ENCODE measurements around the gene CFAP20DC. TPM values are rescaled to one million over a fixed set of nuclear protein-coding genes. Genes with fewer than 3 reads are reported as not detected.

The CFAP20DC gene
- total RNA-seq, 1 experiment from 2014 or later = 4.5 TPM

DNA sequence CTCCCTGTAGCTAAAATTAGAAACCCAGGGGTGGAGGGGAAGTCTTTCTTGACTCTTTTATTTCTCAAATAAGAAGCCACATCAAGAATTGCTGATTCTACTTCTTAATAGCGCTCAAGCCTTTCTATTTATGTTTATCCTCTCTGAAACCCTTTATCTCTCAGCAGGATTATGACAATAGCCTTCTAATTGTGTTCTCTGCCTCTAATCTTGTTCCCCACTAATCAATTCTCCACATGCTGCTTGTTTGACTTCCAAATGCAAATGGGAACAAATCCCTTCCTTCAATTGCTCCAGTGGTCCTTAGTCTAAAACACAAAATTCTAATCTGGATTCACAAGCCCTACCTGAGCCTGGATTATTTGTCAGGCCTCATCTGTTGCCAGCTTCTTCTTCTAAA lies 43.7 kb upstream of the CFAP20DC start:
- Histone ChIP-seq H3K79me1 (ENCODE audit: insufficient read depth, low read depth, low read length, poor library complexity, severe bottlenecking) (no peaks in the 10 kb centered on the region), H3K9ac (ENCODE audit: extremely low read depth, insufficient read length, low read length) (no peak overlapping the region), H2AK5ac (ENCODE audit: insufficient read length, low read length) (no peak overlapping the region), H2BK5ac (ENCODE audit: insufficient read length, low read length) (no peak overlapping the region), H4K8ac (replicated peaks; ENCODE audit: insufficient read length, low read depth, low read length) (no peak overlapping the region), H2AFZ (ENCODE audit: low read length) (no peak overlapping the region), H3K4ac (ENCODE audit: low read depth, low read length) (no peak overlapping the region), H2BK120ac (ENCODE audit: low read depth, low read length, poor library complexity, severe bottlenecking) (no peak overlapping the region), H3K4me1 (ENCODE audit: insufficient read depth, low read length) (no peaks in the 10 kb centered on the region), H3K18ac (ENCODE audit: insufficient read length, low read depth, low read length) (no peak overlapping the region), H2BK15ac (ENCODE audit: low read depth, low read length) (no peak overlapping the region), H3K9me3 (ENCODE audit: control insufficient read depth, low read depth, low read length) (no peaks in the 10 kb centered on the region), H3K14ac (ENCODE audit: insufficient read depth, low read length) (no peak overlapping the region), H3K4me2 (ENCODE audit: insufficient read depth, insufficient read length, low read length) (no peak overlapping the region), H4K20me1 (ENCODE audit: control insufficient read depth, insufficient read depth, insufficient read length) (no peaks in the 10 kb centered on the region), H3K56ac (ENCODE audit: insufficient read length, low read depth, low read length) (no peak overlapping the region), H4K91ac (ENCODE audit: insufficient read length, low read depth, low read length) (no peak overlapping the region), H3K23me2 (ENCODE audit: insufficient read length, low read depth, low read length, poor library complexity, severe bottlenecking) (no peaks in the 10 kb centered on the region), H3K79me2 (ENCODE audit: insufficient read depth, low read length) (no peaks in the 10 kb centered on the region), H4K5ac (ENCODE audit: insufficient read length, low read depth, low read length) (no peak overlapping the region), H3K23ac (ENCODE audit: insufficient read length, low read depth, low read length) (no peak overlapping the region), H3K27me3 (ENCODE audit: insufficient read depth, low read length) (no peaks in the 10 kb centered on the region), H3K27ac (ENCODE audit: insufficient read length, low read depth, low read length) (no peak overlapping the region), H3T11ph (ENCODE audit: low read length) (no peak overlapping the region), H2BK12ac (ENCODE audit: insufficient read length, low read depth, low read length) (no peak overlapping the region), H2BK20ac (ENCODE audit: low read depth, low read length, poor library complexity, severe bottlenecking) (no peak overlapping the region)
- Mint-ChIP-seq H3K4me3 (no peak overlapping the region), H3K9me3 (peaks cover 5 to 13% of the 10 kb centered on the region in 2 experiments; a peak in 2 of 5 replicates), H3K4me1 (no peaks in the 10 kb centered on the region), H3K36me3 (ENCODE audit: insufficient read depth in 1 of 3, low read depth in 3 of 3) (peaks cover 0 to 14% (median 4%) of the 10 kb centered on the region in 3 experiments; a peak in 3 of 7 replicates), H3K27ac (no peak overlapping the region), H3K27me3 (ENCODE audit: low read depth) (peaks cover 31% of the 10 kb centered on the region)
- TF ChIP-seq, protein P1, sequence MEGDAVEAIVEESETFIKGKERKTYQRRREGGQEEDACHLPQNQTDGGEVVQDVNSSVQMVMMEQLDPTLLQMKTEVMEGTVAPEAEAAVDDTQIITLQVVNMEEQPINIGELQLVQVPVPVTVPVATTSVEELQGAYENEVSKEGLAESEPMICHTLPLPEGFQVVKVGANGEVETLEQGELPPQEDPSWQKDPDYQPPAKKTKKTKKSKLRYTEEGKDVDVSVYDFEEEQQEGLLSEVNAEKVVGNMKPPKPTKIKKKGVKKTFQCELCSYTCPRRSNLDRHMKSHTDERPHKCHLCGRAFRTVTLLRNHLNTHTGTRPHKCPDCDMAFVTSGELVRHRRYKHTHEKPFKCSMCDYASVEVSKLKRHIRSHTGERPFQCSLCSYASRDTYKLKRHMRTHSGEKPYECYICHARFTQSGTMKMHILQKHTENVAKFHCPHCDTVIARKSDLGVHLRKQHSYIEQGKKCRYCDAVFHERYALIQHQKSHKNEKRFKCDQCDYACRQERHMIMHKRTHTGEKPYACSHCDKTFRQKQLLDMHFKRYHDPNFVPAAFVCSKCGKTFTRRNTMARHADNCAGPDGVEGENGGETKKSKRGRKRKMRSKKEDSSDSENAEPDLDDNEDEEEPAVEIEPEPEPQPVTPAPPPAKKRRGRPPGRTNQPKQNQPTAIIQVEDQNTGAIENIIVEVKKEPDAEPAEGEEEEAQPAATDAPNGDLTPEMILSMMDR (conservative IDR thresholded peaks at IDR 0.05) = no peak
- DNase-seq = no peak
- no CpG with 5 or more reads among the region's 1 CpG for WGBS (ENCODE audit: extremely low coverage, insufficient read length, low lambda C conversion rate)
